Colonic mucosa (tissue), 4 donors: Measurements from ENCODE around the gene GFY. TPM values are rescaled to one million over a fixed set of nuclear protein-coding genes. Genes with fewer than 3 reads are reported as not detected.

Experiments used
- DNase-seq: peaks from one replicate; pipeline ENCODE4 v3.0.0-alpha.2; 2020
- H3K27ac ChIP-seq: fragments of 200-600 bp; one replicate; pipeline ENCODE4 v1.8.0; 2021
- H3K27me3 ChIP-seq: fragments of 200-600 bp; one replicate; pipeline ENCODE4 v1.8.0; 2021
- H3K36me3 ChIP-seq: fragments of 200-600 bp; one replicate; pipeline ENCODE4 v1.8.0; 2021
- H3K4me1 ChIP-seq: fragments of 200-600 bp; one replicate; pipeline ENCODE4 v1.8.0; 2021; ENCODE audit warnings: mild to moderate bottlenecking
- H3K4me3 ChIP-seq: fragments of 200-600 bp; one replicate; pipeline ENCODE4 v1.8.0; 2021
- H3K9ac ChIP-seq, 2 donors: one replicate each; pipeline ENCODE4 v1.7.0; 2013; ENCODE audit warnings: control low read depth in 2 of 2, low read depth in 2 of 2, low read length in 2 of 2
- H3K9me3 ChIP-seq: fragments of 200-600 bp; one replicate; pipeline ENCODE4 v1.8.0; 2021
- intact Hi-C: fragments of 100-400 bp; cut with DNase I; formaldehyde crosslinking; loops from one replicate; pipeline ENCODE4 v1.14.1; 2022
- total RNA-seq, 2 donors: library from RNA; stranded (reverse); fragmentation: NEBNext Ultra II Directional in 1 of 2; extraction: Animal tissue kit (Norgen Biotek cat#: 25700) in 1 of 2; gene quantifications; one replicate each; pipeline ENCODE4 v1.2.1, GENCODE V29; 2021
- TF ChIP-seq, protein P1 (sequence below): fragments of 200-600 bp; IDR thresholded peaks from one replicate; pipeline ENCODE4 v1.8.0; 2022; ENCODE audit warnings: antibody characterized with exemption, mild to moderate bottlenecking
- donor health status: healthy.
- donor health status: DM: no; HTN: no; CAD: no.
- donor health status: DM: no; HTN: no; CAD: no.

GFY gene
- total RNA-seq, 2 donors from 2014 or later, result not detected

DNA sequence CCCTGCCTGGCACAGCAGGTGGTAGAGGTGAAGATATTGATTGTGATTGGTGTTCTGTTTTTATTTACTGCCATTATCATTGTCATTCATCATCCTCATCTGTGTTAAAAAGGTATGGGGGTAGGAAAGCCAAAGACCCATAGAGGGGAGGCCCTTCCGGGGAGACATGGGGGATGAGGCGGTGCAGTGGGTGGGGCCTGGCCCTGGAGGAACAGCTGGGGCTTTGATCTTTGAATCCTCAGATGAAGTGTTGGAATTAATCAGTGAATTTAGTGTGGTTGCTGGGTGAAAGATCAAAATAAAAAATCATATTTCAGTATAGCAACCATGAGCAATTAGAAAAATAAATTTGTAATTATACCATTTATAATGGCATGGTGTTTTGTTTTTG, 9.4 kb upstream of the GFY start:
- Histone ChIP-seq H3K36me3 (no peaks in the 10 kb centered on the region), H3K9ac (no peak overlapping the region), H3K9me3 (no peaks in the 10 kb centered on the region), H3K4me1 (no peaks in the 10 kb centered on the region), H3K27me3 (peaks cover 26% of the 10 kb centered on the region), H3K4me3 (no peak overlapping the region), H3K27ac (no peak overlapping the region)
- no peak for DNase-seq
- TF ChIP-seq, protein P1, sequence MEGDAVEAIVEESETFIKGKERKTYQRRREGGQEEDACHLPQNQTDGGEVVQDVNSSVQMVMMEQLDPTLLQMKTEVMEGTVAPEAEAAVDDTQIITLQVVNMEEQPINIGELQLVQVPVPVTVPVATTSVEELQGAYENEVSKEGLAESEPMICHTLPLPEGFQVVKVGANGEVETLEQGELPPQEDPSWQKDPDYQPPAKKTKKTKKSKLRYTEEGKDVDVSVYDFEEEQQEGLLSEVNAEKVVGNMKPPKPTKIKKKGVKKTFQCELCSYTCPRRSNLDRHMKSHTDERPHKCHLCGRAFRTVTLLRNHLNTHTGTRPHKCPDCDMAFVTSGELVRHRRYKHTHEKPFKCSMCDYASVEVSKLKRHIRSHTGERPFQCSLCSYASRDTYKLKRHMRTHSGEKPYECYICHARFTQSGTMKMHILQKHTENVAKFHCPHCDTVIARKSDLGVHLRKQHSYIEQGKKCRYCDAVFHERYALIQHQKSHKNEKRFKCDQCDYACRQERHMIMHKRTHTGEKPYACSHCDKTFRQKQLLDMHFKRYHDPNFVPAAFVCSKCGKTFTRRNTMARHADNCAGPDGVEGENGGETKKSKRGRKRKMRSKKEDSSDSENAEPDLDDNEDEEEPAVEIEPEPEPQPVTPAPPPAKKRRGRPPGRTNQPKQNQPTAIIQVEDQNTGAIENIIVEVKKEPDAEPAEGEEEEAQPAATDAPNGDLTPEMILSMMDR, result no peak
- intact Hi-C loops, result no loop called here

DNA sequence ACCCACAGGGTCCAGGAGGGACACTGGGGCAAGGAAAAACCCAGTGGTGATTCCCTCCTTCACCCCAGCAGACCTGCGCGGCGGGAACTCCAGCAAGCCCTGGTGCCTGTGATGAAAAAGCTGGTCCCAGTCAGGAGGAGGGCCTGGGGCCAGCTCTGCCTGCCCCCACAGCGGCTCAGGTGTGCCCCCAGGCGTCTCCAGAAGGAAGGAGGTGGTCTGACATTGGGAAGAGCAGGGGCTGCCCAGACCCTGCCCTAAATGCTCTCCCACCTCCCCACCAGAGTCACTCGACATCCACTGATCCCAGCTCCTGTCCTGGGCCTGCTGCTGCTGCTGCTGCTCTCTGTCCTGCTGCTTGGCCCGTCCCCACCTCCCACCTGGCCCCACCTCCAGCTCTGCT, 8.1 kb upstream of the GFY start:
- no peaks in the 10 kb centered on the region for H3K9me3 ChIP-seq
- peaks cover 37% of the 10 kb centered on the region for H3K27me3 ChIP-seq
- TF ChIP-seq, protein P1, result no peak
- H3K4me1 ChIP-seq, result no peaks in the 10 kb centered on the region
- no peak overlapping the region for H3K27ac ChIP-seq
- H3K36me3 ChIP-seq, result no peaks in the 10 kb centered on the region
- H3K9ac ChIP-seq, result no peak overlapping the region
- no peak for DNase-seq
- intact Hi-C loops, result no loop called here
- H3K4me3 ChIP-seq, result no peak overlapping the region

DNA sequence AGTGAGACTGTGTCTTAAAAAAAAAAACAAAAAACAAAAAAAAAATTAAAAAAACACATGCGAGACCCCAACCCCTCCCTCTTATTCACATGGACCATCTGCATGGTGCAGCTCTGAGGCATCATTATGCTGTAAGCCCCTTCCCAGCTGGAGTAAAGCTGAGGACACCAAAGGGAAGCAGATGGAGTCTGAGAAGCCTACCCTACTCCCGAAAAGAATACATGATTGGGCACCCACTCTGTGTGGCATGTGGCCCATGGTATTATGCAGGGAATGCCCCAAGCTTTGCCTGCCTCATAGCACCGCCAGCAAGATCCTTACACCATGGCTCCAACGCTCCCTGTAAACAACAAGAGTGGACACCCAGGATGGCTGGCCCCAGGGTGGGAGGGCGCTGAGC, 6.7 kb upstream of the GFY start:
- H3K27ac ChIP-seq, result no peak overlapping the region
- DNase-seq, result no peak
- no peaks in the 10 kb centered on the region for H3K9me3 ChIP-seq
- H3K27me3 ChIP-seq, result peaks cover 52% of the 10 kb centered on the region
- peaks cover 4% of the 10 kb centered on the region for H3K4me1 ChIP-seq
- TF ChIP-seq, protein P1, result no peak
- no peak overlapping the region for H3K4me3 ChIP-seq
- intact Hi-C loops, result no loop called here
- H3K9ac ChIP-seq, result no peak overlapping the region
- no peaks in the 10 kb centered on the region for H3K36me3 ChIP-seq

DNA sequence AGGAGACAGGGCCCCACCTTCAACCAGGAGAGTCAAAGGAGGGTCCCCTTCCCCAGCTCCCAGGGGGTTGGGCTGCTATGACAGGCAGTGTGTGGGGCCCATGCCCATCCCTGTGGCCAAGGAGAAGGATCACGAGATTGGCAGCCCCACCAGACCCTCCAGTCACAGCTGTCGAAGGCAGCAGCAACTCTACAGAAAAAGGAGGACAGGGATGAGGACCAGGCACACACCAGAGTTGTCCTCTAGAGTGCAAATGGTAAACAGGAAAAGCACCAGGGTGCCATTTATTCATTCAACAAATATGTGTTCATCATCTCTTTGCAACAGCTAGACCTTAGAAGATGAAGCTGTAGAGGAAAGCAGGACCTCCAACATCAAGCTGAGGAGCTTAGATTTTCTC, 6.0 kb upstream of the GFY start:
- H3K27ac ChIP-seq, result no peak overlapping the region
- H3K4me3 ChIP-seq, result no peak overlapping the region
- H3K9me3 ChIP-seq, result no peaks in the 10 kb centered on the region
- no peaks in the 10 kb centered on the region for H3K36me3 ChIP-seq
- H3K9ac ChIP-seq, result no peak overlapping the region
- intact Hi-C loops, result no loop called here
- H3K27me3 ChIP-seq, result peaks cover 58% of the 10 kb centered on the region
- peaks cover 4% of the 10 kb centered on the region for H3K4me1 ChIP-seq
- TF ChIP-seq, protein P1, result no peak
- DNase-seq, result no peak

DNA sequence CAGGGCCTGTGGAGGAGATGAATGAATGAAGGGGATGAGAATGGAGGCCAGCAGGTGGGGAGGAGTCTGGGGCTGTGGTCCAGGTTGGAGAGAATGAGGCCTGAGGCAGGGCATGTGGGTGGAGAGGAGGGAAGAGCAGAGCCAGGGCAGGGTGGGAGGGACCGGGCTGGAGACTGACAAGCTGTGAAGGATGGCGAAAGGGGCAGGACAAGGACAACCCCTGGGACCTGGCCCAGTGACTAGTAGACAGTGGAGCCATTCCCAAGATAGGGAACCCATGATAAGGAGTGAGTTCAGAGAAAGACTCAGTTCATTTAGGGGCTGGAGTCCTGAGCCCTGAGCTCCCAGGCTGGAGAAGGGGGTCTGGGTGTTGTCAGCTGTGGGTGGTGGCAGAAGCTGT, 5.0 kb upstream of the GFY start:
- no peaks in the 10 kb centered on the region for H3K36me3 ChIP-seq
- TF ChIP-seq, protein P1, result no peak
- H3K27me3 ChIP-seq, result peaks cover 65% of the 10 kb centered on the region
- intact Hi-C loops, result no loop called here
- no peaks in the 10 kb centered on the region for H3K9me3 ChIP-seq
- no peak overlapping the region for H3K27ac ChIP-seq
- H3K4me3 ChIP-seq, result no peak overlapping the region
- no peak for DNase-seq
- H3K9ac ChIP-seq, result no peak overlapping the region
- H3K4me1 ChIP-seq, result peaks cover 4% of the 10 kb centered on the region
